22Rv1 (cell line): ENCODE data around the gene ERGIC1.

Experiments
- ZFX ChIP-seq: fragments of 450-650 bp; IDR thresholded peaks from 2 replicates; pipeline ENCODE4 v1.6.1; 2017; ENCODE audit warnings: antibody characterized with exemption, borderline replicate concordance
- TF ChIP-seq, protein P1 (sequence below): fragments of 450-650 bp; IDR thresholded peaks from 2 replicates; pipeline ENCODE4 v1.5.1; 2017; ENCODE audit warnings: mild to moderate bottlenecking

DNA sequence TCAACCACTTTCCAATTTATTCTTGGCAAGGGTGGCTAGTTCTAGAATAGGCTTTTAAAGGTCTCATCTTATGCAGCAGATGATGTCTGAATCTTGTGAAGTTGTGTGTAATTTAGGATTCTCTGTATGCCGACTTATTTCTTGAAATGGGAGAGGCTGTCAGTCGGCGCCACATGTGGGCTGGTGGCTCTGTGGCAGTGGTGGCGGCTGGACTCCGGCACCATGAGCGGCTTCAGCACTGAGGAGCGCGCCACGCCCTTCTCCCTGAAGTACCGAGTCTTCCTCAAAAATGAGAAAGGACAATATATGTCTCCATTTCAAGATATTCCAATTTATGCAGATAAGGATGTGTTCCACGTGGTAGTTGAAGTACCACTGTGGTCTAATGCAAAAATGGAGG is 141.2 kb downstream of the ERGIC1 start:
- TF ChIP-seq, protein P1, sequence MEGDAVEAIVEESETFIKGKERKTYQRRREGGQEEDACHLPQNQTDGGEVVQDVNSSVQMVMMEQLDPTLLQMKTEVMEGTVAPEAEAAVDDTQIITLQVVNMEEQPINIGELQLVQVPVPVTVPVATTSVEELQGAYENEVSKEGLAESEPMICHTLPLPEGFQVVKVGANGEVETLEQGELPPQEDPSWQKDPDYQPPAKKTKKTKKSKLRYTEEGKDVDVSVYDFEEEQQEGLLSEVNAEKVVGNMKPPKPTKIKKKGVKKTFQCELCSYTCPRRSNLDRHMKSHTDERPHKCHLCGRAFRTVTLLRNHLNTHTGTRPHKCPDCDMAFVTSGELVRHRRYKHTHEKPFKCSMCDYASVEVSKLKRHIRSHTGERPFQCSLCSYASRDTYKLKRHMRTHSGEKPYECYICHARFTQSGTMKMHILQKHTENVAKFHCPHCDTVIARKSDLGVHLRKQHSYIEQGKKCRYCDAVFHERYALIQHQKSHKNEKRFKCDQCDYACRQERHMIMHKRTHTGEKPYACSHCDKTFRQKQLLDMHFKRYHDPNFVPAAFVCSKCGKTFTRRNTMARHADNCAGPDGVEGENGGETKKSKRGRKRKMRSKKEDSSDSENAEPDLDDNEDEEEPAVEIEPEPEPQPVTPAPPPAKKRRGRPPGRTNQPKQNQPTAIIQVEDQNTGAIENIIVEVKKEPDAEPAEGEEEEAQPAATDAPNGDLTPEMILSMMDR, result no peak
- TF ChIP-seq ZFX, result no peak
